GM19468 (cell line): Measurements from ENCODE around the gene KNL1.
"Not testable (repeated sequence)": the region's sequence is repeated elsewhere in the genome, so short reads cannot be mapped to it uniquely, and the experiment has no call there.

ENCODE experiments used
- ATAC-seq: cut with Tn5 transposase; IDR thresholded peaks from one replicate; pipeline ENCODE4 v1.9.1; 2021; ENCODE audit warnings: mild to moderate bottlenecking, moderate library complexity, moderate number of reproducible peaks; ENCODE audit not compliant: unreplicated experiment; ENCODE audit errors: extremely low read depth

Gene KNL1

DNA sequence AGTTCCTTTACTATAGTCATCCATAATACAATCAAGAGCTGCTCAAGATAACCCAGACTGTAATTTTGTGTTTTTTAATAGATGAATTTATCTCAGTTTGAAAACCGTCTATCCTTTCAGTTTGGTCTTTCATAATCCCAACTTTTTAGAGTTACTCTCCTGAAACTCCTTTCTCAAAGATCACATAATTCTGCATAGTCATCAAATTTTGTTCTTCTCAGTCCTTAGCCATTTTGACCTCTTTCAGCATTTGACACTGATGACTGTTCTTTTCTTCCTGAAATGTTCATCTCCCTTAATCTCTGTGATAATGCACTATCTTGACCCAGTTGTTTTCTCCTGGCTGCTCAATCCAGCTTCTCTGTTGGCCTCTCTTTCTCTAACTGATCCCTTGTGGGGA, 53.5 kb downstream of the KNL1 start:
- no peak for ATAC-seq

GRCh38 chr15:40650479-40650878, 56.4 kb downstream of the KNL1 start:
- no peak for ATAC-seq

GRCh38 chr15:40660686-40661085, 66.6 kb downstream of the KNL1 start:
- ATAC-seq: no peak

DNA sequence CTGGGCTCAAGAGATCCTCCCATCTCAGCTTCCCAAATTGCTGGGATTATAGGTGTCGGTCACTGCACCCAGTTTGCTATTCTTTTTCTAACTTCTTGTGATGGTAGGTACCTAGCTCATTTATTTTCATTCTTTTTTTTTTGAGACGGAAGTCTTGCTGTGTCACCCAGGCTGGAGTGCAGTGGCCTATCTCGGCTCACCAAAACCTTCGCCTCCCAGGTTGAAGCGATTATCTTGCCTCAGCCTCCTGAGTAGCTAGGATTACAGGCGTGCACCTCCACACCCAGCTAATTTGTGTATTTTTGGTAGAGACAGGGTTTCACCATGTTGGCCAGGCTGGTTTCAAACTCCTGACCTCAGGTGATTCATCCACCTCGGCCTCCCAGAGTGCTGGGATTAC, 70.9 kb downstream of the KNL1 start:
- no peak for ATAC-seq

DNA sequence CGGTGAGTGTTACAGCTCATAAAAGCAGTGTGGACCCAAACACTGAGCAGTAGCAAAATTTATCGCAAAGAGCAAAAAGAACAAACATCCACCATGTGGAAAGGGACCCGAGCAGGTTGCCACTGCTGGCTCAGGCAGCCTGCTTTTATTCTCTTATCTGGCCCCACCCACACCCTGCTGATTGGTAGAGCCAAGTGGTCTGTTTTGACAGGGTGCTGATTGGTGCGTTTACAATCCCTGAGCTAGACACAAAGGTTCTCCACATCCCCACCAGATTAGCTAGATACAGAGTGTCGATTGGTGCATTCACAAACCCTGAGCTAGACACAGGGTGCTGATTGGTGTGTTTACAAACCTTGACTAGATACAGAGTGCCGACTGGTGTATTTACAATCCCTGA, 82.2 kb downstream of the KNL1 start:
- ATAC-seq: not testable (repeated sequence)

DNA sequence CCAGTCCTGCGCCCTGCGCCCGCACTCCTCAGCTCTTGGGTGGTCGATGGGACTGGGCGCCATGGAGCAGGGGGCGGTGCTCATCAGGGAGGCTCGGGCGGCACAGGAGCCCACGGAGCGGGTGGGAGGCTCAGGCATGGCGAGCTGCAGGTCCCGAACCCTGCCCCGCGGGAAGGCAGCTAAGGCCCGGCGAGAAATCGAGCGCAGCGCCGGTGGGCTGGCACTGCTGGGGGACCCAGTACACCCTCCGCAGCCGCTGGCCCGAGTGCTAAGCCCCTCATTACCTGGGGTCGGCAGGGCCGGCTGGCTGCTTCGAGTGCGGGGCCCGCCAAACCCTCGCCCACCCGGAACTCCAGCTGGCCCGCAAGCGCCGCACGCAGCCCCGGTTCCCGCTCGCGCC, 82.9 kb downstream of the KNL1 start:
- not testable (repeated sequence) for ATAC-seq

- no peak for ATAC-seq
Measured at GRCh38 chr15:40680151-40680550, 86.1 kb downstream of the KNL1 start.

GRCh38 chr15:40680959-40681358, 86.9 kb downstream of the KNL1 start:
- ATAC-seq: not testable (repeated sequence)

- ATAC-seq: no peak
Measured at GRCh38 chr15:40684381-40684780, 90.3 kb downstream of the KNL1 start.

GRCh38 chr15:40685376-40685775, 91.3 kb downstream of the KNL1 start:
- ATAC-seq: no peak

DNA sequence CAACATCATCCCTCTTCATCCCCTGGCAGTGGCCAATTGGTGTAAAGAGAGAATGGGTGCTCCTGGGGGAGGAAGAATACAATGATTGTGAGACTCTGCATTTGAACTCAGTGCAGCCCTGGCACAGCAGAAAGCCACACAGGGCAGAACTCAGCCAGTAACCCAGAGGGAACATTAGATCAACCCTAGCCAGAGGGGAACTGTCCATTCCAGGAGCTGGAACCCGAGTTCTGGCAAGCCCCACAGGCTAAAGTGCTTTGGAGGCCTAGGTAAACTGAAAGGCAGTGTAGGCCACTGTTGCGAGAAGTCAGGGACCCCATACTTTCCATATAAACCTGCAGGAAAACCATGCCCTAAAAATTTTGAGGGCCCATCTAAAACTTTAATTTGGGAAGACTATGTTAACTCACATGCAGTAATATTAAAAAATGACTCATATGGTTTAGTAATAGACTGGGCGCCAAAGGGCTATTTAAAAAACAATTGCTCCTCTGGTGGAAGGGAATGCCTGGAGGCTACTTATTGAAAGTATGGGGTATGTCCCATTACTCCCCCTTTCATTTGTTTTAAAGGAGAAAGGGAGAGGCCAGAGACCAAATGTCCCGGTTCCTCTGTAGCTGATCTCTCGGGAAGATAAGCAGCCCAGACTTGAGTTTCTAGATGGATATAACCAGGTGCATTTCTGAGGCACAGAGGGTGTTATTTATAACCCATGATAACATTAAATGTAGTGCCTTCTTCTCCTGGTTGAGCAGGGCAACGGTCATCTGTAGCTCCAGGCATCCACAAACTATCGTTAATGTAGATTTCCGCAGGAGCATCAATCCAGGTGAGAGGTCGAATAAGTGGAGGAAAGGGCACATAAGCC, 95.1 kb downstream of the KNL1 start:
- no peak for ATAC-seq

GRCh38 chr15:40691737-40692136, 97.7 kb downstream of the KNL1 start:
- ATAC-seq: no peak

- no peak for ATAC-seq
Measured at GRCh38 chr15:40693904-40694687, 100.0 kb downstream of the KNL1 start.

- peak; percentile 52 for ATAC-seq
Measured at GRCh38 chr15:40694688-40695468, 100.8 kb downstream of the KNL1 start, which contains the start of gene RAD51. RAD51 (plus strand) TSS chr15:40695174; CDS start chr15:40698759, 3,585 bp downstream.

DNA sequence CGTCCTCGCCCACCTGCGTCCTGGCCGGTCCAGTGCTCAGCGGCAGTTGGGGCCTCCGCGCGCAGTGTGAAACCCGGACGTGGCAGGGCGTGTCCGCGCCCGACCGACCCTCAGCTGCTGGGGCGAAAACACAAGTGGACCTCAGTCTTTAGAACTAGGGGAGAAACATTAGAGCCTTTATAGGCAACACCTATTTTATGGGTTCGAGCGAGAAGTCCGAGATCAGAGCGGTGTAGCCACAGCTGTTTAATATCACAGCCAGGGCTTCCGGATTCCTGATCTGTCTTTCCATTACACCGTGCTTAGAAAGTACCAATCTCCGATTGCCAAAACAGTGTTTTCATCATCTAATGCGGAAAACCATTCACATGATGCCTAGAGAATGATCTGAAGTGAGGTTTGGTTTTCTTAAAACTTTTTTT, 101.4 kb downstream of the KNL1 start:
- ATAC-seq: no peak

DNA sequence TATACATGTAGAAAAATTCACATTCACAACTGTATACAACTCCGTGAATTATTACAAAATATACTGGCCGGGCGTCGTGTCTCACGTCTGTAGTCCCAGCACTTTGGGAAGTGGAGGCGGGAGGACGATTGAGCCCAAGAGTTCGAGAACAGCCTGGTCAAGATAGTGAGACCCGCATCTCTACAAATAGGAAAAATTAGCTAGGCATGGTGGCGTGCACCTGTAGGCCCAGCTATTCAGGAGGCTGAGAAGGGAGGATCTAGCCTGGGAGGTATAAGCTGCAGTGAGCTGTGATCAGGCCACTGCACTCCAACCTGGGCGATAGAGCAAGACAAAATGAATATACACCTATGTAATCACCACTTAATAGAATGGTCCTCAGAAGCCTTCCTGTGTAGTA, 102.2 kb downstream of the KNL1 start:
- no peak for ATAC-seq

DNA sequence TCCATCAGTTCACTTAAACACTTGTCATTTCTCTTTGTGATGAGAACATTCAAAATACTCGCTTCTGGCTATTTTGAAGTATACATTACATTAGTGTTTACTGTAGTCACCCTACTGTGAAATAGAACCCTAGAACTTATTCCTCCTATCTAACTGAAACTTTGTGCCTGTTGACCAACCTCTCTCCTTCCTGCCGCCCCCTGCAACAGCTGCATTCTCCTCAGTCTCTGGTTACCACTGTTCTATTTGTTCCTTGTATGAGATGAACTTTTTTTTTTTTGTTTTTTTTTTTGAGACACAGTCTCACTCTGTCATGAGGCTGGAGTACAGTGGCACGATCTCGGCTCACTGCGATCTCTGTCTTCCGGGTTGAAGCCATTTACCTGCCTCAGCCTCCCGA, 103.9 kb downstream of the KNL1 start:
- no peak for ATAC-seq

GRCh38 chr15:40702077-40702476, 108.0 kb downstream of the KNL1 start:
- ATAC-seq: no peak

GRCh38 chr15:40706121-40706520, 112.1 kb downstream of the KNL1 start:
- no peak for ATAC-seq
